Transverse colon (tissue), 4 donors: ENCODE data around the gene CELF4.

Experiments used
- CTCF ChIP-seq, 5 experiments: fragments of 200-600 bp in 3 of 5; fragments of 450-650 bp in 2 of 5; sonication (generic) in 3 of 5; IDR thresholded peaks; 1 replicate in 2 of 5; 2 replicates in 3 of 5; pipeline ENCODE4 v1.5.1; 2016 to 2017; ENCODE audit warnings: antibody characterized with exemption in 5 of 5, inconsistent platforms in 3 of 5, mild to moderate bottlenecking in 2 of 5, moderate library complexity in 1 of 5
- EP300 ChIP-seq: sonication (generic); formaldehyde crosslinking; IDR thresholded peaks from one replicate; pipeline ENCODE4 v1.6.1; 2017; ENCODE audit warnings: antibody characterized with exemption, low read depth
- POLR2A ChIP-seq: fragments of 450-650 bp; IDR thresholded peaks from one replicate; pipeline ENCODE4 v1.6.1; 2016; ENCODE audit warnings: antibody characterized with exemption, mild to moderate bottlenecking, moderate library complexity
- POLR2AphosphoS5 ChIP-seq, 3 donors: sonication (generic); formaldehyde crosslinking; IDR thresholded peaks; one replicate each; pipeline ENCODE4 v1.6.1; 2016; ENCODE audit warnings: antibody characterized with exemption in 3 of 3

DNA sequence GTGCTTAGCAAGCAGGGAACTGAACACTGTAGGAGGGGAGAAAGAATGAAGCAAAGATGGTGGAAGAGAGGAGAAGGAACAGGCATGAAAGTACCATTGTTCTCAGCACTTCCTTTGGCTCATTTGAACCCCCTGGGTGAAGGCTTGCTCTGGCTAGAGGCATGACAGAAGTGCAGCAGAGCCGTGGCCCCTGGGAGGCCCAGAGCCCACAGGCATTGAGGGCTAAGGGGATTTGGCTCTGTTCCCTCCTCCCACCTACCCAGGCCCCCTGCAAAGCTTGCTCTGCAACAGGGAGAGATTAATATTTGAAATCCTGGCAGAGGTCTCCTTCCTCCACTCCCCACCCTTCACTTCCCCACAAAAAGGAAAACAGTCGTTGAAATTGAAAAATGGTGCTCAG lies 262.6 kb downstream of the CELF4 start:
- TF ChIP-seq CTCF (IDR thresholded peaks at IDR 0.05) (no peak), POLR2A (no peak), EP300 (no peak), POLR2AphosphoS5 (IDR thresholded peaks at IDR 0.05) (no peak)
